ENCODE measurements around the gene INSYN1.
A peak's percentile ranks its signal among the peaks of the same experiment; 100 is the strongest.
"Not testable (repeated sequence)": the region's sequence is repeated elsewhere in the genome, so short reads cannot be mapped to it uniquely, and the experiment has no call there.

Gene INSYN1

GRCh38 chr15:73748730-73749129 lies 4.4 kb downstream of the INSYN1 start:
- peak in 2 of 14 donors; percentile 5 to 23 for DNase-seq

- DNase-seq = no peak
Measured at GRCh38 chr15:73747847-73748590, 5.1 kb downstream of the INSYN1 start.

- no peak for DNase-seq
Measured at GRCh38 chr15:73746883-73747282, 6.3 kb downstream of the INSYN1 start.

GRCh38 chr15:73746261-73746660 lies 6.9 kb downstream of the INSYN1 start:
- DNase-seq = no peak

- no peak for DNase-seq
Measured at GRCh38 chr15:73745073-73745472, 8.1 kb downstream of the INSYN1 start.

GRCh38 chr15:73744293-73744692 lies 8.9 kb downstream of the INSYN1 start:
- DNase-seq = no peak

- DNase-seq = peak in 1 of 14 donors; percentile 13
Measured at GRCh38 chr15:73741321-73741836, 11.8 kb downstream of the INSYN1 start.

- DNase-seq = no peak
Measured at GRCh38 chr15:73740152-73741048, 12.8 kb downstream of the INSYN1 start.

GRCh38 chr15:73737535-73737934 lies 15.6 kb downstream of the INSYN1 start:
- DNase-seq = no peak

GRCh38 chr15:73732930-73733329 lies 20.2 kb downstream of the INSYN1 start:
- no peak for DNase-seq

GRCh38 chr15:73732051-73732450 lies 21.1 kb downstream of the INSYN1 start:
- not testable (repeated sequence) for DNase-seq

GRCh38 chr15:73727330-73727976 lies 25.7 kb downstream of the INSYN1 start:
- DNase-seq = no peak

- DNase-seq = no peak
Measured at GRCh38 chr15:73724212-73724611, 28.9 kb downstream of the INSYN1 start.

GRCh38 chr15:73723191-73723590 lies 30.0 kb downstream of the INSYN1 start:
- DNase-seq = no peak

- no peak for DNase-seq
Measured at GRCh38 chr15:73722425-73722824, 30.7 kb downstream of the INSYN1 start.

- DNase-seq = no peak
Measured at GRCh38 chr15:73718694-73719093, 34.5 kb downstream of the INSYN1 start.

- no peak for DNase-seq
Measured at GRCh38 chr15:73717802-73718201, 35.3 kb downstream of the INSYN1 start.

GRCh38 chr15:73717206-73717605 lies 35.9 kb downstream of the INSYN1 start:
- no peak for DNase-seq

GRCh38 chr15:73716417-73716816 lies 36.7 kb downstream of the INSYN1 start:
- no peak for DNase-seq

GRCh38 chr15:73715417-73715816 lies 37.7 kb downstream of the INSYN1 start:
- no peak for DNase-seq

- no peak for DNase-seq
Measured at GRCh38 chr15:73714695-73715301, 38.4 kb downstream of the INSYN1 start.

GRCh38 chr15:73712107-73712506 lies 41.0 kb downstream of the INSYN1 start:
- peak in 1 of 14 donors; percentile 4 for DNase-seq
